ENCODE data around the gene SRRM1.

SRRM1 gene

GRCh38 chr1:24636661-24637357 lies 6.3 kb upstream of the SRRM1 start:
- Mint-ChIP-seq H3K27ac (no peak overlapping the region), H3K9me3 (no peaks in the 10 kb centered on the region), H3K4me1 (peaks cover 24% of the 10 kb centered on the region), H3K36me3 (ENCODE audit: low read depth) (peaks cover 2% of the 10 kb centered on the region), H3K27me3 (peaks cover 2% of the 10 kb centered on the region), H3K4me3 (no peak overlapping the region)
- DNase-seq (no peak), ATAC-seq (no peak)

GRCh38 chr1:24639094-24639493 lies 4.0 kb upstream of the SRRM1 start:
- ATAC-seq = no peak
- no peak for DNase-seq
- H3K4me3 Mint-ChIP-seq = no peak overlapping the region
- H3K4me1 Mint-ChIP-seq = peaks cover 29% of the 10 kb centered on the region
- peak overlapping the region; percentile 40 for H3K27ac Mint-ChIP-seq
- peaks cover 3% of the 10 kb centered on the region for H3K36me3 Mint-ChIP-seq (ENCODE audit: low read depth)
- H3K9me3 Mint-ChIP-seq = no peaks in the 10 kb centered on the region
- peaks cover 2% of the 10 kb centered on the region for H3K27me3 Mint-ChIP-seq

- no peak for ATAC-seq
- peak overlapping the region; percentile 40 for H3K27ac Mint-ChIP-seq
Measured at GRCh38 chr1:24639881-24640280, 3.2 kb upstream of the SRRM1 start.

GRCh38 chr1:24640288-24640687 lies 2.8 kb upstream of the SRRM1 start:
- no peak overlapping the region for H3K4me3 Mint-ChIP-seq
- peaks cover 15% of the 10 kb centered on the region for H3K36me3 Mint-ChIP-seq (ENCODE audit: low read depth)
- no peaks in the 10 kb centered on the region for H3K27me3 Mint-ChIP-seq
- peaks cover 39% of the 10 kb centered on the region for H3K4me1 Mint-ChIP-seq
- no peaks in the 10 kb centered on the region for H3K9me3 Mint-ChIP-seq
- no peak for DNase-seq
- no peak overlapping the region for H3K27ac Mint-ChIP-seq
- no peak for ATAC-seq

More at GRCh38 chr1:24639881-24640280, 3.2 kb upstream of the SRRM1 start:
- Mint-ChIP-seq H3K36me3 (ENCODE audit: low read depth) (peaks cover 11% of the 10 kb centered on the region), H3K9me3 (no peaks in the 10 kb centered on the region), H3K4me1 (peaks cover 37% of the 10 kb centered on the region), H3K27me3 (peaks cover 2% of the 10 kb centered on the region), H3K4me3 (no peak overlapping the region)
- DNase-seq = no peak

- Mint-ChIP-seq H3K27ac (peak overlapping the region; percentile 95), H3K4me1 (peaks cover 49% of the 10 kb centered on the region), H3K27me3 (no peaks in the 10 kb centered on the region), H3K36me3 (ENCODE audit: low read depth) (peaks cover 26% of the 10 kb centered on the region), H3K4me3 (peak overlapping the region; percentile 98), H3K9me3 (no peaks in the 10 kb centered on the region)
- ATAC-seq (no peak), DNase-seq (peak; percentile 62)
Measured at GRCh38 chr1:24641646-24642151, 1.4 kb upstream of the SRRM1 start.

- Mint-ChIP-seq H3K4me3 (peak overlapping the region; percentile 98), H3K27me3 (no peaks in the 10 kb centered on the region), H3K36me3 (ENCODE audit: low read depth) (peaks cover 45% of the 10 kb centered on the region), H3K9me3 (no peaks in the 10 kb centered on the region), H3K4me1 (peaks cover 63% of the 10 kb centered on the region), H3K27ac (peak overlapping the region; percentile 95)
- no peak for DNase-seq
- peak; percentile 20 for ATAC-seq
Measured at GRCh38 chr1:24643363-24644099, 429 bp downstream of the SRRM1 start.

GRCh38 chr1:24644100-24644384 lies 940 bp downstream of the SRRM1 start:
- peaks cover 68% of the 10 kb centered on the region for H3K4me1 Mint-ChIP-seq
- no peaks in the 10 kb centered on the region for H3K27me3 Mint-ChIP-seq
- no peak for DNase-seq
- peaks cover 50% of the 10 kb centered on the region for H3K36me3 Mint-ChIP-seq (ENCODE audit: low read depth)
- no peaks in the 10 kb centered on the region for H3K9me3 Mint-ChIP-seq
- ATAC-seq = no peak
- peak overlapping the region; percentile 89 for H3K27ac Mint-ChIP-seq
- peak overlapping the region; percentile 98 for H3K4me3 Mint-ChIP-seq

GRCh38 chr1:24648919-24649318 lies 5.8 kb downstream of the SRRM1 start:
- Mint-ChIP-seq H3K36me3 (ENCODE audit: low read depth) (peaks cover 88% of the 10 kb centered on the region), H3K4me1 (peaks cover 63% of the 10 kb centered on the region), H3K4me3 (no peak overlapping the region), H3K27ac (peak overlapping the region; percentile 57), H3K9me3 (no peaks in the 10 kb centered on the region), H3K27me3 (no peaks in the 10 kb centered on the region)
- no peak for DNase-seq
- no peak for ATAC-seq

GRCh38 chr1:24652382-24652781 lies 9.3 kb downstream of the SRRM1 start:
- no peak for DNase-seq
- H3K27ac Mint-ChIP-seq = no peak overlapping the region
- peaks cover 88% of the 10 kb centered on the region for H3K36me3 Mint-ChIP-seq (ENCODE audit: low read depth)
- H3K4me3 Mint-ChIP-seq = no peak overlapping the region
- no peaks in the 10 kb centered on the region for H3K9me3 Mint-ChIP-seq
- no peak for ATAC-seq
- peaks cover 49% of the 10 kb centered on the region for H3K4me1 Mint-ChIP-seq
- no peaks in the 10 kb centered on the region for H3K27me3 Mint-ChIP-seq

GRCh38 chr1:24654010-24654409 lies 10.9 kb downstream of the SRRM1 start:
- Mint-ChIP-seq H3K27me3 (no peaks in the 10 kb centered on the region), H3K36me3 (ENCODE audit: low read depth) (peaks cover 79% of the 10 kb centered on the region), H3K4me1 (peaks cover 45% of the 10 kb centered on the region), H3K4me3 (no peak overlapping the region), H3K27ac (no peak overlapping the region), H3K9me3 (no peaks in the 10 kb centered on the region)
- ATAC-seq (no peak), DNase-seq (no peak)

- H3K9me3 Mint-ChIP-seq = no peaks in the 10 kb centered on the region
- H3K4me3 Mint-ChIP-seq = no peak overlapping the region
- DNase-seq (no peak), ATAC-seq (no peak)
- peak overlapping the region; percentile 61 for H3K27ac Mint-ChIP-seq
- peaks cover 78% of the 10 kb centered on the region for H3K36me3 Mint-ChIP-seq (ENCODE audit: low read depth)
- H3K4me1 Mint-ChIP-seq = peaks cover 42% of the 10 kb centered on the region
- H3K27me3 Mint-ChIP-seq = no peaks in the 10 kb centered on the region
Measured at GRCh38 chr1:24656046-24656445, 12.9 kb downstream of the SRRM1 start.

GRCh38 chr1:24657781-24658180 lies 14.7 kb downstream of the SRRM1 start:
- H3K27me3 Mint-ChIP-seq = no peaks in the 10 kb centered on the region
- H3K4me1 Mint-ChIP-seq = peaks cover 39% of the 10 kb centered on the region
- no peak for ATAC-seq
- peaks cover 78% of the 10 kb centered on the region for H3K36me3 Mint-ChIP-seq (ENCODE audit: low read depth)
- no peak for DNase-seq
- no peaks in the 10 kb centered on the region for H3K9me3 Mint-ChIP-seq
- no peak overlapping the region for H3K4me3 Mint-ChIP-seq
- no peak overlapping the region for H3K27ac Mint-ChIP-seq

GRCh38 chr1:24659166-24659904 lies 16.2 kb downstream of the SRRM1 start:
- ATAC-seq (no peak), DNase-seq (no peak)
- H3K27me3 Mint-ChIP-seq = no peaks in the 10 kb centered on the region
- H3K36me3 Mint-ChIP-seq (ENCODE audit: low read depth) = peaks cover 78% of the 10 kb centered on the region
- no peak overlapping the region for H3K4me3 Mint-ChIP-seq
- H3K9me3 Mint-ChIP-seq = no peaks in the 10 kb centered on the region
- H3K27ac Mint-ChIP-seq = peak overlapping the region; percentile 68
- peaks cover 39% of the 10 kb centered on the region for H3K4me1 Mint-ChIP-seq

GRCh38 chr1:24659993-24660665 lies 17.0 kb downstream of the SRRM1 start:
- H3K9me3 Mint-ChIP-seq = no peaks in the 10 kb centered on the region
- H3K27ac Mint-ChIP-seq = peak overlapping the region; percentile 68
- DNase-seq (no peak), ATAC-seq (no peak)
- H3K27me3 Mint-ChIP-seq = no peaks in the 10 kb centered on the region
- H3K36me3 Mint-ChIP-seq (ENCODE audit: low read depth) = peaks cover 75% of the 10 kb centered on the region
- no peak overlapping the region for H3K4me3 Mint-ChIP-seq
- H3K4me1 Mint-ChIP-seq = peaks cover 37% of the 10 kb centered on the region

All from activated naive CD8-positive, alpha-beta T cell treated with anti-CD3 and anti-CD28 coated beads, Interleukin-2, amount 50 U/mL, for 24 hours (primary cell).